Muscle layer of duodenum (tissue), 2 donors: ENCODE measurements around the gene BCR.

Experiments used
- H3K27ac ChIP-seq: one replicate; pipeline ENCODE4 v1.7.0; 2013; ENCODE audit warnings: mild to moderate bottlenecking, low read length
- H3K27me3 ChIP-seq: one replicate; pipeline ENCODE4 v1.7.0; 2013; ENCODE audit warnings: low read depth, mild to moderate bottlenecking, control low read depth, low read length
- H3K36me3 ChIP-seq, 2 donors: one replicate each; pipeline ENCODE4 v1.7.0; 2013; ENCODE audit warnings: low read length in 2 of 2, control low read depth in 1 of 2, mild to moderate bottlenecking in 1 of 2; ENCODE audit not compliant: insufficient read depth in 2 of 2, control insufficient read depth in 1 of 2
- H3K4me1 ChIP-seq, 2 donors: one replicate each; pipeline ENCODE4 v1.7.0; 2013; ENCODE audit warnings: low read length in 2 of 2, mild to moderate bottlenecking in 2 of 2, control low read depth in 1 of 2, moderate library complexity in 1 of 2; ENCODE audit not compliant: insufficient read depth in 2 of 2, control insufficient read depth in 1 of 2
- H3K4me3 ChIP-seq, 2 donors: one replicate each; pipeline ENCODE4 v1.7.0; 2013; ENCODE audit warnings: low read length in 2 of 2, low read depth in 1 of 2, mild to moderate bottlenecking in 1 of 2
- H3K9me3 ChIP-seq, 2 donors: one replicate each; pipeline ENCODE4 v1.7.0; 2013; ENCODE audit warnings: low read length in 2 of 2, control low read depth in 1 of 2, mild to moderate bottlenecking in 1 of 2; ENCODE audit not compliant: control insufficient read depth in 1 of 2
- donor health status: healthy.

The BCR gene

DNA sequence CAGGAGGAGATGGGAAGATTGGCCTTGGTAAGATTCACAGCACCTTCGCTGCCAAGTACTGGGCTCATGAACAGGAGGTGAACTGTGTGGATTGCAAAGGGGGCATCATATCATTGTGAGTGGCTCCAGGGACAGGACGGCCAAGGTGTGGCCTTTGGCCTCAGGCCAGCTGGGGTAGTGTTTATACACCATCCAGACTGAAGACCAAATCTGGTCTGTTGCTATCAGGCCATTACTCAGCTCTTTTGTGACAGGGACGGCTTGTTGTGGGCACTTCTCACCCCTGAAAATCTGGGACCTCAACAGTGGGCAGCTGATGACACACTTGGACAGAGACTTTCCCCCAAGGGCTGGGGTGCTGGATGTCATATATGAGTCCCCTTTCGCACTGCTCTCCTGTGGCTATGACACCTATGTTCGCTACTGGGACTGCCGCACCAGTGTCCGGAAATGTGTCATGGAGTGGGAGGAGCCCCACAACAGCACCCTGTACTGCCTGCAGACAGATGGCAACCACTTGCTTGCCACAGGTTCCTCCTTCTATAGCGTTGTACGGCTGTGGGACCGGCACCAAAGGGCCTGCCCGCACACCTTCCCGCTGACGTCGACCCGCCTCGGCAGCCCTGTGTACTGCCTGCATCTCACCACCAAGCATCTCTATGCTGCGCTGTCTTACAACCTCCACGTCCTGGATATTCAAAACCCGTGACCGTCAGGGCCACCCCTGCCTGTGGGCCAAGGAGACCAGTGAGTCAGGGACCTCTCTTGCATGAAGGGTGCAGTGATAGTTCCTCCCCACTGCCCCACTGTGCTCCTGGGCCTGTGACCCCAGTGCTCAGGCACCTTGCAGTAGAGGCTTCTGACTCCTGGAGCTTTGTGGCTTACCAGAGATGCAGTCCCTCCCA is 83.6 kb downstream of the BCR start:
- H3K4me1 ChIP-seq: peaks cover 0 to 4% of the 10 kb centered on the region in 2 donors
- H3K27ac ChIP-seq: no peak overlapping the region
- no peaks in the 10 kb centered on the region for H3K27me3 ChIP-seq
- no peak overlapping the region for H3K4me3 ChIP-seq
- H3K9me3 ChIP-seq: no peaks in the 10 kb centered on the region
- peaks cover 22 to 57% of the 10 kb centered on the region in 2 donors for H3K36me3 ChIP-seq

DNA sequence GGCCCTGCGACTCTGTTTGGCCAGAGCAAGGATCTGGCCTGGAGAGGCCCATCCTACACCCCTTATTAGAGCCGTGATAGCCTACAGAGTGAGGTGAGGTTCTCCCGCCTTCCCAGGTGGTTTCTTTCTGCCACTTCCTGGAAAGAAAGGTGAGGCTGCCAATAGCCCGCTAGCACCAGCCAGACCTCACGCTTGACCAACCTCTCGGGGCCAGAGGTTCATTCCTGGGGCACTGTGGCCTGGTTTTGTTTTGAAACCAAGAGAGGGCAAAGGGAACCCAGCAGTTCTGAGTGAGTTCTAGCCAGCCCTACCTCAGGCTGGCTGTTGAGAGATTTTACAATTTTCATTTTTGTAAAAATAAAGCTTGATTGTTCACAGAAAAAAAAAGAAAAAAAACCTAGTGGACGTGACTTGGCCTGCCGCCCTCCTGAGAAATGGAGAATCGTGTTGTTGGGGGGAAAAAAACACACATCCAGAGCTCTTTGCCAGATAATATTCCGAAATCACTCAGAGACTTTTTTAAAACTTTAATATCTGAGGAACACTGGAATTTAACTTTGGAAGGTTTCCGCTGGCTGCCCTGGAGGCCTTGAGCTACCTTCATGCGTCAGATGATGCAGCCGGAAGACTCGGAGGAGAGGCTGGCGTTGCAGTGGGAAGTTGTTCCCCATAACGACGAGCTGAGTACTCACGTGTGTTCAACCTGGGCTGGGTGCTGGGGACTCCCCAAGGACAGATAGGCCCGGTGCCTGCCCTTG is 84.5 kb downstream of the BCR start:
- no peak overlapping the region for H3K4me3 ChIP-seq
- H3K27me3 ChIP-seq: no peaks in the 10 kb centered on the region
- peaks cover 22 to 57% of the 10 kb centered on the region in 2 donors for H3K36me3 ChIP-seq
- H3K27ac ChIP-seq: no peak overlapping the region
- H3K4me1 ChIP-seq: peaks cover 0 to 4% of the 10 kb centered on the region in 2 donors
- H3K9me3 ChIP-seq: no peaks in the 10 kb centered on the region

DNA sequence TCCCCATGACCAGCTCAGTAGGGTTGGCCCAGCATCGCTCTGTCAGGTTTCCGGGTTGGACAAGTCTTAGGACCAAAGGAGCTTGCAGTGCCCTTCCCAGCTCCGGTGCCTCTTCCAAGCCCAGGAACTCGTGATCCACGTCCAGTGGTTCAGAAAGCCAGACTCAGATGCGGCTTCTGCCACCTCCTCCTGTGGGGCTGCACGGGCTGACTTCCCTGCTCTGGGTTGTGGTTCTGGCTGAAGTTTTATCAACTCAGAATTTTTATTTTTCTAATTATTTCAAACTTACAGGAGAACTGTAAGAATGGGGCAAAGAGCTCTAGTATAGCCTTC is 85.0 kb downstream of the BCR start:
- H3K4me1 ChIP-seq: peaks cover 0 to 9% of the 10 kb centered on the region in 2 donors
- no peak overlapping the region for H3K4me3 ChIP-seq
- H3K27ac ChIP-seq: no peak overlapping the region
- no peaks in the 10 kb centered on the region for H3K27me3 ChIP-seq
- peaks cover 22 to 57% of the 10 kb centered on the region in 2 donors for H3K36me3 ChIP-seq
- H3K9me3 ChIP-seq: no peaks in the 10 kb centered on the region

DNA sequence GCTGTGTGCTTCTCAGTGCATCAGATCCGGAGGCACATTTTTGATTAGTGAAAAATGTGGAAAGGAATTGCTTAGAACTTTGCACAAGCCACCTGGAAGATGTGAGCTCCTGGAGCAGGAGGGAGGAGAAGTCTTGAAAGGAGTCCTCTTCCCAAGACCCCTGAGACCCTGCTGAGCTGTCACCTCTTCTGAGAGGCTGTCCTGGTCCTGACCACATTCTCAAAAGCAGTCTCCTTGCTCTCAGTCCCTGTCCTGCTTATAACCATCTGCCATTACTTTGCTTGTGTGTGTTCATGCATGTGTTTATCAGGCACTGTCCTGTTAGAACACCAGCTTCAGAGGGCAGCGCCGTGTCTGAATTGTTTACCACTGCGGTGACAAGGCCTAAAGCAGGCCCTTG is 86.5 kb downstream of the BCR start:
- H3K27me3 ChIP-seq: no peaks in the 10 kb centered on the region
- no peak overlapping the region for H3K4me3 ChIP-seq
- peaks cover 21 to 48% of the 10 kb centered on the region in 2 donors for H3K36me3 ChIP-seq
- no peak overlapping the region for H3K27ac ChIP-seq
- H3K9me3 ChIP-seq: no peaks in the 10 kb centered on the region
- peaks cover 0 to 9% of the 10 kb centered on the region in 2 donors for H3K4me1 ChIP-seq

DNA sequence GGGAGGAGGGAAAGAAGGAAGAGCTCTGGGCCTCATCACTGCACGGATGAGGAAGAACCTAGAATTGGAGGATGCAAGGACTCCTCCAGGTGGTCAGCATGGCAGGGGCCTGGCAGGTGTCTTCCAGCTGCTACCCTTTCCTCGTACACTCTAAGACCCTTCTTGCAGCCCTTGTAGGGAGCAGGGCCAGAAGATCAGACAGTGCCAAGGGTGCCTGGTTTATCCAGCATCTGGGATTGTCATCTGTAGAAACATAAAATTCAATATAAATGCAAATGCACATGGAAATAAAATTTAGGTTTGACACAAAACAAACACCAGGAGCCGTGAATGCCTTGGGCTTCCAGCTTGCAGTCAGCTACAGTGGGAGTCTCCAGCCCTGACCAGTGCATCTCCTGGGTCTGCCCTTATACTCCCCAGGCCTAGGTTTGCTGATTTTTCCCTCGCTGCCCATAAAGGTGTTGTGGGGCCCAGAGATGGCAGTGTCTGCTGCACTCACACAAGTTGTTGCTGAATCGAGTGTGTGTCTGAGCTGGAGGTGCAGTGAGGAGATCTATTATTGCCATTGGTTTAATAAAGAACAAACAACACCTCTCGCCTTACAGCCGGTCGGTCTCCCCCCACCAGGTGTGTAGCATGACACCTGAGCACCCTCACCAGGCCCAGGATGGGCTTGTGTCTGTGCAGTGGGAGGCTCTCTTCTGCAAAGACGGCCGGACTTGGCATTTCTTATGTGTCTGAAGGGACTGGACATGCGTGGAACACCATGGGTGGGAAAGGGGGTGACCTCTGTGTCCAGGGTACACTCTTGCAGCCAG is 87.1 kb downstream of the BCR start:
- H3K4me1 ChIP-seq: peaks cover 0 to 9% of the 10 kb centered on the region in 2 donors
- peaks cover 16 to 48% of the 10 kb centered on the region in 2 donors for H3K36me3 ChIP-seq
- H3K9me3 ChIP-seq: no peaks in the 10 kb centered on the region
- H3K27ac ChIP-seq: no peak overlapping the region
- H3K27me3 ChIP-seq: no peaks in the 10 kb centered on the region
- H3K4me3 ChIP-seq: no peak overlapping the region

DNA sequence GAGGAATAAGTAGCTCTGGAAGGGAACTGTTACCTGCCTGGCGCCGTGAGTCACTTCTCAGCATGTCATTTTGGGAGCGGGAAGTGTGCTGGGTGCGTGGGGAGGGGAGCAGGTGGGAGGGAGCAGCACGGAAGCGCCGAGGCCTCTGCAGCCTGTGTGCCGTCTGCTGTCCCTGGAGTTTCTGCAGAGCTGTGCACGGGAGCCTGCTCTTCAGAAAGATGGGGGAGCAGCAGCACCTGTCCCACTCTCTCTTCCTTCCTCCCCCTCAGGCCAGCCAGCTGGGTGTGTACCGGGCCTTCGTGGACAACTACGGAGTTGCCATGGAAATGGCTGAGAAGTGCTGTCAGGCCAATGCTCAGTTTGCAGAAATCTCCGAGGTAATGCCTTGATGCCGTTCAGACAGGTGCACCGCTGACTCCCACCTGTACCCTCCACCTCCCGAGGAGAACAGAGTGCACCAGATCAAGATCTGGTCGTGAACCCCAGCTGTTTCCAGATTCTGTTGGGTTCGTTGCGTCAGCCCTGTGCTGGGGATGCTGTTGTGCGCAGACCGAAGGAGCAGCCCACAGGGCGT is 87.9 kb downstream of the BCR start:
- H3K9me3 ChIP-seq: no peaks in the 10 kb centered on the region
- H3K4me3 ChIP-seq: no peak overlapping the region
- H3K27me3 ChIP-seq: no peaks in the 10 kb centered on the region
- peaks cover 0 to 9% of the 10 kb centered on the region in 2 donors for H3K4me1 ChIP-seq
- H3K36me3 ChIP-seq: peaks cover 24 to 55% of the 10 kb centered on the region in 2 donors
- no peak overlapping the region for H3K27ac ChIP-seq

DNA sequence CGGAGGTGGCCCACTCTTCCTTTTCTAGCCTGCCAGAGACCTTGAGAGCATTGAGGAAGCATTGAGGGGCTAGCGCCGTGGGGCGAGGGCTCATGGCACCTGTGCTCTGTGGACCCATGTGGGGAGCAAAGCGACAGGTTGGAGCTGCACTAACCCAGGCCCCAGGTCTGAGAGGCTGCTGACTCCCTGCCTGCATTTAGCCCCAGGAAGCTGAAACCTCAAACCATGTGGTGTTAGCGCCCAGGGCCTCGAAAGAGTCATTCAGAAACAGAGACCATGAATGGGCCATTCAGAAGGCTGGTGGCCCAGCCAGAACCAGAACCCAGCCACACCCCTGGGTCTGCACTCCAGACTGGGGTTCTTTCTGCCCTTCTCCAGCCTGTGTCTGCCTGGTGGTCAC is 88.6 kb downstream of the BCR start:
- Histone ChIP-seq H3K9me3 (no peaks in the 10 kb centered on the region), H3K27me3 (no peaks in the 10 kb centered on the region), H3K4me1 (peaks cover 0 to 9% of the 10 kb centered on the region in 2 donors), H3K27ac (no peak overlapping the region), H3K36me3 (peaks cover 25 to 55% of the 10 kb centered on the region in 2 donors), H3K4me3 (no peak overlapping the region)

DNA sequence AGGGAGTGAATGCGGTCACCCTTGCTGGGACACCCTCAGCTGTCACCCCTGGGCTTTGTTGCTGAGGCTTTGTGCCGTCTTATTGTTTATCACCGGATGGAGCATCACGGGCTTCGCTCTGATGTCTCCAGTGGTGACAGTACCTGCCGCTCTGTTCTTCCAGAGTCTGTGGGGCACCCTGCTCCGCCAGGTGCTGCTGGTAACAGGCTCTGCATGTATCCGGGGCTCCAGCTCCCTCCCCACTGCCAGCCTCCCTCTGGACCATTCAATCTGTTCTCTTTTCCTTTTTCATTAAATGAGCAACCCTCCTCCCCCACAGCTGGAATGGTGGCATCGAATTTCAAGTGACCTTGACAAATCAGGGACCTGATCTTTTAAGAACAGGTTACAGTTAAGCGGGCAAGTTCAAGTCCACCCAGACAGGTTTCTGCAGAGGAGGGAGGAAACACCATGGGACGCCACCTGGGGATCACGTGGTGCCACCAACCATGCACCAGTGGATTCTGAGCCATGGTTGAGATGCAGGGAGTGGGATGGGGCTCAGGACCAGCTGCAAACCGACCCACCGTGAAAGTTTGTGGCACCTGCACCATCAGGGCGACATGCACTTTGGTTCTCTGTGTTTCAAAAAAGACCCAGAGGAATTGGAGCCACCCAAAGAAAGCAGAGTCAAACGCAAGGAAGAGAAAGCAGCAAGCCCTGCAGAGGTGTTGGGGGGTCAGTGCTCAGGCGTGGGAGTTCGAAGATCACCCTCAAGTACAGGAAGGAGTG is 89.3 kb downstream of the BCR start:
- H3K4me3 ChIP-seq: no peak overlapping the region

DNA sequence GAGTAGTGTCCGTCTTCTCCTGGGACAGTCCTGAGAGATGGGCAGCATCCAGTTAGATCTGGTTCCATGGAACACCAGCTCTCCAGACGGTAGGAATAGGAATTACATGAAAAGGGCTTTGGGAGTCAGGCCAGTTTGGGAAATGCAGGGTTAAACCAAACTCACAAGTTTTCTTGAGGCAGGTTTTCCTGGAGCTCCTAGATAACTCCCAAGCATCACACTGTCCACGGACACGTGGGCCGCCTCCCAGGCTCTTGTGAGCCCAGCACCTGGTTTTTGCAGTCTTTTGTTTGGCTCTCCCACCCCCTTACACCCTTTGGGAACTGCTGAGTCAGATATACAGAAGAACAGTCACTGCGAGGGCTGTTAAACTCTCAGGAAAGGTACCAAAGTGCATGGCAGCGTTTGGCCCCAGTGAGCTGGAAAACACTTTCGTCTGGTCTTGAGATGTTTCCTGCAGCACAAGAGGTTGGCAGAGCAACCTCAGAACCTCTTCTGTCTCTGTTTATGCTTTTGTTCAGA is 90.0 kb downstream of the BCR start:
- no peaks in the 10 kb centered on the region for H3K27me3 ChIP-seq
- no peak overlapping the region for H3K4me3 ChIP-seq
- no peaks in the 10 kb centered on the region for H3K9me3 ChIP-seq
- H3K36me3 ChIP-seq: peaks cover 27 to 57% of the 10 kb centered on the region in 2 donors
- no peak overlapping the region for H3K27ac ChIP-seq
- H3K4me1 ChIP-seq: peaks cover 0 to 5% of the 10 kb centered on the region in 2 donors

More for the DNA sequence above, 89.3 kb downstream of the BCR start:
- Histone ChIP-seq H3K27ac (no peak overlapping the region), H3K27me3 (no peaks in the 10 kb centered on the region), H3K9me3 (no peaks in the 10 kb centered on the region), H3K36me3 (peaks cover 27 to 58% of the 10 kb centered on the region in 2 donors), H3K4me1 (peaks cover 0 to 9% of the 10 kb centered on the region in 2 donors)
